Smooth muscle cell (in vitro differentiated cells): ENCODE results near the gene CDCA8. TPM values are rescaled to one million over a fixed set of nuclear protein-coding genes. Genes with fewer than 3 reads are reported as not detected.

Experiments
- DNase-seq: peaks from one replicate; lab custom pipeline; 2025; ENCODE audit not compliant: unreplicated experiment; lab: John Stamatoyannopoulos, UW
- H2AFZ ChIP-seq: fragments of 200-600 bp; sonication (generic); 2 replicates; pipeline ENCODE4 v1.6.0; 2016; ENCODE audit warnings: antibody characterized with exemption, low read depth, mild to moderate bottlenecking
- H3F3A ChIP-seq: fragments of 200-600 bp; sonication (generic); 2 replicates; pipeline ENCODE4 v1.6.0; 2017; ENCODE audit warnings: antibody characterized with exemption, low read depth
- H3K27ac ChIP-seq: fragments of 200-600 bp; sonication (generic); 2 replicates; pipeline ENCODE4 v1.5.1; 2016; ENCODE audit warnings: low read depth, mild to moderate bottlenecking
- H3K27me3 ChIP-seq: fragments of 200-600 bp; sonication (generic); 2 replicates; pipeline ENCODE4 v1.6.1; 2016; ENCODE audit warnings: low read depth, mild to moderate bottlenecking
- H3K36me3 ChIP-seq: fragments of 200-600 bp; sonication (generic); 2 replicates; pipeline ENCODE4 v1.5.1; 2016; ENCODE audit warnings: low read depth
- H3K4me1 ChIP-seq: fragments of 200-600 bp; sonication (generic); 2 replicates; pipeline ENCODE4 v1.5.1; 2016; ENCODE audit warnings: low read depth
- H3K4me2 ChIP-seq: fragments of 200-600 bp; sonication (generic); 2 replicates; pipeline ENCODE4 v1.6.0; 2016; ENCODE audit warnings: mild to moderate bottlenecking
- H3K4me3 ChIP-seq: fragments of 200-600 bp; sonication (generic); 2 replicates; pipeline ENCODE4 v1.5.1; 2016; ENCODE audit warnings: mild to moderate bottlenecking
- H3K79me2 ChIP-seq: fragments of 200-600 bp; sonication (generic); 2 replicates; pipeline ENCODE4 v1.6.0; 2016; ENCODE audit warnings: low read depth, mild to moderate bottlenecking
- H3K9ac ChIP-seq: fragments of 200-600 bp; sonication (generic); 2 replicates; pipeline ENCODE4 v1.6.0; 2016; ENCODE audit warnings: low read depth
- H3K9me3 ChIP-seq: fragments of 200-600 bp; sonication (generic); replicated peaks from 2 replicates; pipeline ENCODE4 v1.5.1; 2016; ENCODE audit warnings: low read depth
- H4K20me1 ChIP-seq: fragments of 200-600 bp; sonication (generic); 2 replicates; pipeline ENCODE4 v1.6.0; 2016; ENCODE audit warnings: low read depth
- WGBS: methylation state at CpG from one replicate; pipeline ENCODE4 v1.1.7; 2016; ENCODE audit warnings: low lambda C conversion rate; 5-methylcytosine and 5-hydroxymethylcytosine counted together
- polyA plus RNA-seq: library from polyadenylated mRNA; unstranded; fragments of >200 nt; fragmentation: Nextera tagmentation; extraction: Ambion mirVana; gene quantifications from 2 replicates; pipeline ENCODE4 v1.2.1, GENCODE V29; 2016
- small RNA-seq: library from RNA; depleted of rRNA; stranded (forward); fragments of <200 nt; gene quantifications from one replicate; pipeline ENCODE3, GENCODE V24; 2014
- total RNA-seq: library from RNA; depleted of rRNA; stranded (reverse); fragments of >200 nt; gene quantifications from 2 replicates; pipeline ENCODE4 v1.2.3, GENCODE V29; 2014
- TF ChIP-seq, protein P1 (sequence below): fragments of 200-600 bp; sonication (generic); IDR thresholded peaks from 2 replicates; pipeline ENCODE4 v1.5.1; 2017; ENCODE audit warnings: borderline replicate concordance, mild to moderate bottlenecking, antibody characterized with exemption; ENCODE audit not compliant: insufficient read depth, poor library complexity, severe bottlenecking

Gene CDCA8
- total and polyA plus RNA-seq, 2 experiments from 2014 or later = 2.4 to 12.4 TPM

GRCh38 chr1:37753473-37754321 lies 61.4 kb downstream of the CDCA8 start:
- TF ChIP-seq, protein P1, sequence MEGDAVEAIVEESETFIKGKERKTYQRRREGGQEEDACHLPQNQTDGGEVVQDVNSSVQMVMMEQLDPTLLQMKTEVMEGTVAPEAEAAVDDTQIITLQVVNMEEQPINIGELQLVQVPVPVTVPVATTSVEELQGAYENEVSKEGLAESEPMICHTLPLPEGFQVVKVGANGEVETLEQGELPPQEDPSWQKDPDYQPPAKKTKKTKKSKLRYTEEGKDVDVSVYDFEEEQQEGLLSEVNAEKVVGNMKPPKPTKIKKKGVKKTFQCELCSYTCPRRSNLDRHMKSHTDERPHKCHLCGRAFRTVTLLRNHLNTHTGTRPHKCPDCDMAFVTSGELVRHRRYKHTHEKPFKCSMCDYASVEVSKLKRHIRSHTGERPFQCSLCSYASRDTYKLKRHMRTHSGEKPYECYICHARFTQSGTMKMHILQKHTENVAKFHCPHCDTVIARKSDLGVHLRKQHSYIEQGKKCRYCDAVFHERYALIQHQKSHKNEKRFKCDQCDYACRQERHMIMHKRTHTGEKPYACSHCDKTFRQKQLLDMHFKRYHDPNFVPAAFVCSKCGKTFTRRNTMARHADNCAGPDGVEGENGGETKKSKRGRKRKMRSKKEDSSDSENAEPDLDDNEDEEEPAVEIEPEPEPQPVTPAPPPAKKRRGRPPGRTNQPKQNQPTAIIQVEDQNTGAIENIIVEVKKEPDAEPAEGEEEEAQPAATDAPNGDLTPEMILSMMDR = no peak
- Histone ChIP-seq H3K4me2 (no peak overlapping the region), H3K9ac (no peak overlapping the region), H3K4me3 (no peak overlapping the region), H3K4me1 (no peaks in the 10 kb centered on the region), H3K27me3 (peaks cover 89% of the 10 kb centered on the region), H3K79me2 (no peaks in the 10 kb centered on the region), H4K20me1 (no peaks in the 10 kb centered on the region), H3F3A (no peaks in the 10 kb centered on the region), H2AFZ (no peak overlapping the region), H3K27ac (no peak overlapping the region), H3K36me3 (no peaks in the 10 kb centered on the region), H3K9me3 (no peaks in the 10 kb centered on the region)
- 26% methylated on average over 29 of the region's 52 CpGs for WGBS
- no peak for DNase-seq

DNA sequence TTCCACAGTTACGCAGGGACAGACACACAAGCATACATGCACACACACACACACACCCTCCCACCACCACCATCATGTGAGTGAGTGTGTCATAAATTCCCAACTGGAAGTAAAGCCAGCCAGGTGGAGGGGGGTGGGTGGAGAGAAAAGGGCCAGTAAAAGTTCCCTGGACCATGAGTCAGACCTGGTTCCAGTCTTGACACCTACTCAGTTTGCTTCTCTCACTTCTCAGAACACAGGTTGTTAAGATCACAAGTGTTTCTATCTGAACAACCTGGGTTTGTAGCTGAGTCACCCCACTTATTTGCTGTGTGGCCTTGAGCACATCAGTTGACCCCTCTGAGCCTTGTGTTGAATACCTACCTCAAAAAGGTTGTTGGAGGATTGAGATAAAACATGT lies 63.0 kb downstream of the CDCA8 start:
- Histone ChIP-seq H3K9me3 (no peaks in the 10 kb centered on the region), H3K4me3 (no peak overlapping the region), H3K4me2 (no peak overlapping the region), H3F3A (no peaks in the 10 kb centered on the region), H3K27ac (no peak overlapping the region), H3K9ac (no peak overlapping the region), H3K27me3 (peaks cover 96% of the 10 kb centered on the region), H3K36me3 (no peaks in the 10 kb centered on the region), H4K20me1 (no peaks in the 10 kb centered on the region), H3K4me1 (no peaks in the 10 kb centered on the region), H3K79me2 (no peaks in the 10 kb centered on the region), H2AFZ (no peak overlapping the region)
- 69% methylated on average over 1 of the region's 1 CpG for WGBS
- no peak for DNase-seq
- TF ChIP-seq, protein P1 = no peak

GRCh38 chr1:37755951-37756560 lies 63.7 kb downstream of the CDCA8 start:
- Histone ChIP-seq H3K27ac (no peak overlapping the region), H3K36me3 (no peaks in the 10 kb centered on the region), H3K79me2 (no peaks in the 10 kb centered on the region), H2AFZ (no peak overlapping the region), H3K27me3 (peaks cover 94% of the 10 kb centered on the region), H3K4me3 (no peak overlapping the region), H3K9ac (no peak overlapping the region), H4K20me1 (no peaks in the 10 kb centered on the region), H3K4me2 (no peak overlapping the region), H3K4me1 (no peaks in the 10 kb centered on the region), H3K9me3 (no peaks in the 10 kb centered on the region), H3F3A (no peaks in the 10 kb centered on the region)
- DNase-seq = no peak
- TF ChIP-seq, protein P1 = no peak
- 75% methylated on average over 4 of the region's 4 CpGs for WGBS

Small RNA genes lying within 50 kb of the gene (small RNA-seq; reads per million reads assigned to genes)
- gene RF00019 = not detected

Other genes with a start within 250 kb of the CDCA8 start
- 13.2 and 21.3 TPM in 2 replicates for gene ZC3H12A, start 217.9 kb upstream of the CDCA8 start, total RNA-seq
- gene ZC3H12A, start 217.9 kb upstream of the CDCA8 start, polyA plus RNA-seq = 29.6 and 35.8 TPM in 2 replicates
- 65.1 and 87.6 TPM in 2 replicates for gene MEAF6, start 177.8 kb upstream of the CDCA8 start, total RNA-seq
- gene MEAF6, start 177.8 kb upstream of the CDCA8 start, polyA plus RNA-seq = 58.8 and 60.7 TPM in 2 replicates
- 20.0 and 37.1 TPM in 2 replicates for gene SNIP1, start 138.2 kb upstream of the CDCA8 start, total RNA-seq
- 7.4 and 7.9 TPM in 2 replicates for gene SNIP1, start 138.2 kb upstream of the CDCA8 start, polyA plus RNA-seq
- gene DNALI1, start 135.6 kb upstream of the CDCA8 start, total RNA-seq = 3.4 and 8.4 TPM in 2 replicates
- 7.2 and 12.3 TPM in 2 replicates for gene DNALI1, start 135.6 kb upstream of the CDCA8 start, polyA plus RNA-seq
- 57.4 and 64.7 TPM in 2 replicates for gene GNL2, start 96.6 kb upstream of the CDCA8 start, total RNA-seq
- gene GNL2, start 96.6 kb upstream of the CDCA8 start, polyA plus RNA-seq = 61.2 and 63.8 TPM in 2 replicates
- not detected in 2 replicates for gene RSPO1, start 57.6 kb upstream of the CDCA8 start, total RNA-seq
- gene RSPO1, start 57.6 kb upstream of the CDCA8 start, polyA plus RNA-seq = not detected in 2 replicates
- gene EPHA10, start 72.6 kb downstream of the CDCA8 start, total RNA-seq = not detected in 2 replicates
- not detected in 2 replicates for gene EPHA10, start 72.6 kb downstream of the CDCA8 start, polyA plus RNA-seq
- gene MANEAL, start 101.3 kb downstream of the CDCA8 start, total RNA-seq = 0.13 TPM in 1 of 2 replicates, not detected in the other
- gene MANEAL, start 101.3 kb downstream of the CDCA8 start, polyA plus RNA-seq = 0.61 and 0.67 TPM in 2 replicates
- 56.4 and 57.8 TPM in 2 replicates for gene C1orf122, start 115.3 kb downstream of the CDCA8 start, total RNA-seq
- 140 and 143 TPM in 2 replicates for gene C1orf122, start 115.3 kb downstream of the CDCA8 start, polyA plus RNA-seq
- 29.6 and 39.9 TPM in 2 replicates for gene YRDC, start 115.7 kb downstream of the CDCA8 start, total RNA-seq
- 46.0 and 46.4 TPM in 2 replicates for gene YRDC, start 115.7 kb downstream of the CDCA8 start, polyA plus RNA-seq
- gene MTF1, start 167.1 kb downstream of the CDCA8 start, total RNA-seq = 5.3 and 25.9 TPM in 2 replicates
- 6.8 and 8.1 TPM in 2 replicates for gene MTF1, start 167.1 kb downstream of the CDCA8 start, polyA plus RNA-seq